HCT116 (cell line): ENCODE measurements around the gene GANAB. TPM values are rescaled to one million over a fixed set of nuclear protein-coding genes. Genes with fewer than 3 reads are reported as not detected.

ENCODE experiments used
- ATAC-seq: fragments of 200-7000 bp; cut with Tn5 transposase; 2 replicates; pipeline ENCODE4 v1.9.1; 2020; ENCODE audit warnings: mild to moderate bottlenecking, moderate library complexity
- BruUV-seq: library from RNA; stranded (reverse); fragments of 400-500 nt; replicated peaks from 2 replicates; lab custom pipeline; 2021; lab: Mats Ljungman, UMichigan
- CTCF ChIA-PET: fragments of 300-600 bp; sonication (Branson Sonifier 250); formaldehyde crosslinking; loops from one replicate; lab custom pipeline; 2021; ENCODE audit warnings: antibody characterized with exemption; lab: Charles Lee
- POLR2A ChIA-PET: fragments of 300-600, 350-600 bp; sonication (Branson Sonifier 250); formaldehyde crosslinking; loops from one replicate; lab custom pipeline; 2021; ENCODE audit warnings: antibody characterized with exemption; lab: Charles Lee
- RAD21 ChIA-PET, 2 experiments: fragments of 300-600 bp; sonication (Branson Sonifier 250); formaldehyde crosslinking; loops; one replicate each; lab custom pipeline; 2023; ENCODE audit warnings: low total read pairs in 2 of 2; ENCODE audit not compliant: uncharacterized antibody in 2 of 2, unreplicated experiment in 2 of 2, low non-redundant PET in 1 of 2; lab: Charles Lee
- DNase-seq: peaks from one replicate; pipeline ENCODE4 v3.0.0-alpha.2; 2010; ENCODE audit warnings: low read depth, low spot score
- H2AFZ ChIP-seq: fragments of 200-600 bp; shearing (Covaris generic), sonication (generic); 2 replicates; pipeline ENCODE4 v1.6.1; 2017; ENCODE audit warnings: low read depth, mixed run types, mixed read lengths, antibody characterized with exemption, low read length; ENCODE audit not compliant: poor library complexity, severe bottlenecking
- H3K27ac ChIP-seq: 2 replicates; pipeline ENCODE4 v1.5.1; 2012; ENCODE audit warnings: low read depth, low read length
- H3K27me3 ChIP-seq: fragments of 200-600 bp; sonication (generic); 2 replicates; pipeline ENCODE4 v1.6.1; 2016; ENCODE audit warnings: mixed run types, low read length, mixed read lengths; ENCODE audit not compliant: insufficient read depth
- H3K36me3 ChIP-seq, 2 experiments: fragments of 200-500 bp in 1 of 2; fragments of 200-600 bp in 1 of 2; sonication (Bioruptor generic) in 1 of 2; sonication (generic) in 1 of 2; 2 replicates each; pipeline versions ENCODE4 v1.5.1 to v1.6.1; 2014 to 2016; ENCODE audit warnings: low read length in 2 of 2, inconsistent platforms in 1 of 2, mixed read lengths in 1 of 2, mixed run types in 1 of 2; ENCODE audit not compliant: insufficient read depth in 2 of 2, control insufficient read depth in 1 of 2
- H3K4me1 ChIP-seq, 2 experiments: fragments of 200-600 bp in 1 of 2; sonication (generic) in 1 of 2; 2 replicates each; pipeline versions ENCODE4 v1.5.1 to v1.6.1; 2012 to 2017; ENCODE audit warnings: low read length in 2 of 2, inconsistent platforms in 1 of 2, mild to moderate bottlenecking in 1 of 2, mixed read lengths in 1 of 2, mixed run types in 1 of 2, moderate library complexity in 1 of 2; ENCODE audit not compliant: insufficient read depth in 2 of 2, control insufficient read depth in 1 of 2
- H3K4me2 ChIP-seq: fragments of 200-600 bp; sonication (generic); 2 replicates; pipeline ENCODE4 v1.6.1; 2017; ENCODE audit warnings: mixed run types, low read length, mixed read lengths
- H3K4me3 ChIP-seq, 2 experiments: fragments of 200-600 bp in 1 of 2; sonication (generic) in 1 of 2; replicated peaks in 1 of 2; 2 replicates each; pipeline ENCODE4 v1.5.1; 2011 to 2016; ENCODE audit warnings: low read length in 2 of 2, control low read depth in 1 of 2, low read depth in 1 of 2, mild to moderate bottlenecking in 1 of 2, mixed read lengths in 1 of 2, mixed run types in 1 of 2
- H3K79me2 ChIP-seq: fragments of 200-600 bp; sonication (generic); 2 replicates; pipeline ENCODE4 v1.6.1; 2017; ENCODE audit warnings: mild to moderate bottlenecking, mixed run types, low read length, moderate library complexity, mixed read lengths; ENCODE audit not compliant: insufficient read depth
- H3K9ac ChIP-seq: fragments of 200-600 bp; sonication (generic); 2 replicates; pipeline ENCODE4 v1.6.1; 2016; ENCODE audit warnings: low read length, mixed read lengths
- H3K9me2 ChIP-seq: fragments of 200-600 bp; sonication (generic), shearing (Covaris generic); 2 replicates; pipeline ENCODE4 v1.6.1; 2017; ENCODE audit warnings: mixed run types, mild to moderate bottlenecking, moderate library complexity; ENCODE audit not compliant: insufficient read depth
- H3K9me3 ChIP-seq, 2 experiments: fragments of 200-500 bp in 1 of 2; fragments of 200-600 bp in 1 of 2; sonication (Bioruptor generic) in 1 of 2; sonication (generic) in 1 of 2; 2 replicates each; pipeline ENCODE4 v1.6.1; 2014 to 2017; ENCODE audit warnings: low read length in 2 of 2, mixed read lengths in 2 of 2, inconsistent platforms in 1 of 2, low read depth in 1 of 2, mild to moderate bottlenecking in 1 of 2, mixed run types in 1 of 2, moderate library complexity in 1 of 2; ENCODE audit not compliant: control insufficient read depth in 1 of 2, insufficient read depth in 1 of 2
- H4K20me1 ChIP-seq: fragments of 200-600 bp; sonication (generic), shearing (Covaris generic); 2 replicates; pipeline ENCODE4 v1.6.1; 2017; ENCODE audit warnings: mixed run types, mild to moderate bottlenecking, moderate library complexity; ENCODE audit not compliant: insufficient read depth
- CBX3 ChIP-seq: IDR thresholded peaks from 2 replicates; pipeline ENCODE4 v1.6.1; 2012; ENCODE audit warnings: low read depth
- CTCF ChIP-seq, 3 experiments: fragments of 200-600 bp in 1 of 3; sonication (generic) in 1 of 3; IDR thresholded peaks in 2 of 3; conservative IDR thresholded peaks in 1 of 3; 2 replicates each; pipeline ENCODE4 v1.5.1; 2012 to 2017; ENCODE audit warnings: low read depth in 2 of 3, low read length in 2 of 3, antibody characterized with exemption in 1 of 3, borderline replicate concordance in 1 of 3, control low read depth in 1 of 3, mild to moderate bottlenecking in 1 of 3, mixed read lengths in 1 of 3, mixed run types in 1 of 3, moderate library complexity in 1 of 3; ENCODE audit not compliant: insufficient read depth in 1 of 3
- ELF1 ChIP-seq: IDR thresholded peaks from 2 replicates; pipeline ENCODE4 v1.6.1; 2012; ENCODE audit warnings: low read depth, borderline replicate concordance
- EZH2 ChIP-seq: fragments of 200-600 bp; sonication (generic); IDR thresholded peaks from 2 replicates; pipeline ENCODE4 v1.6.1; 2017; ENCODE audit warnings: antibody characterized with exemption, mixed run types
- FOSL1 ChIP-seq: IDR thresholded peaks from 2 replicates; pipeline ENCODE4 v1.6.1; 2012; ENCODE audit warnings: low read depth
- JUND ChIP-seq: IDR thresholded peaks from 2 replicates; pipeline ENCODE4 v1.6.1; 2012
- MAX ChIP-seq: IDR thresholded peaks from 2 replicates; pipeline ENCODE4 v1.6.1; 2012
- POLR2AphosphoS5 ChIP-seq: IDR thresholded peaks from 2 replicates; pipeline ENCODE4 v1.6.1; 2011; ENCODE audit warnings: mild to moderate bottlenecking, low read depth, low read length, moderate library complexity
- RAD21 ChIP-seq: IDR thresholded peaks from 2 replicates; pipeline ENCODE4 v1.6.1; 2012; ENCODE audit warnings: low read depth, mild to moderate bottlenecking
- REST ChIP-seq: IDR thresholded peaks from 2 replicates; pipeline ENCODE4 v1.6.1; 2012; ENCODE audit warnings: low read depth
- SIN3A ChIP-seq: IDR thresholded peaks from 2 replicates; pipeline ENCODE4 v1.6.1; 2012; ENCODE audit warnings: low read depth
- TCF7L2 ChIP-seq: IDR thresholded peaks from 2 replicates; pipeline ENCODE4 v1.7.0; 2011; ENCODE audit warnings: borderline replicate concordance, inconsistent platforms; ENCODE audit not compliant: insufficient read depth, insufficient read length; ENCODE audit errors: extremely low read depth
- YY1 ChIP-seq: IDR thresholded peaks from 2 replicates; pipeline ENCODE4 v1.6.1; 2011; ENCODE audit warnings: low read length, low read depth, moderate library complexity, mild to moderate bottlenecking; ENCODE audit not compliant: insufficient replicate concordance; ENCODE audit errors: extremely low read depth
- ZBTB33 ChIP-seq: IDR thresholded peaks from 2 replicates; pipeline ENCODE4 v1.6.1; 2011; ENCODE audit warnings: mild to moderate bottlenecking, low read length, moderate library complexity; ENCODE audit not compliant: insufficient replicate concordance; ENCODE audit errors: extremely low read depth
- ZFX ChIP-seq: fragments of 450-650 bp; IDR thresholded peaks from 2 replicates; pipeline ENCODE4 v1.6.1; 2017
- ZNF274 ChIP-seq: fragments of 200-500 bp; sonication (Bioruptor generic); IDR thresholded peaks from 2 replicates; pipeline ENCODE4 v1.6.1; 2014; ENCODE audit warnings: mild to moderate bottlenecking, low read depth, low read length, inconsistent platforms
- intact Hi-C: fragments of 100-400 bp; cut with micrococcal nuclease; formaldehyde crosslinking; loops from 2 replicates; pipeline ENCODE4 v1.10.0; 2022
- total RNA-seq: library from RNA; stranded (reverse); gene quantifications from one replicate; pipeline ENCODE4 v1.2.1, GENCODE V29; 2021; ENCODE audit not compliant: unreplicated experiment

GANAB gene
- total RNA-seq, 1 experiment from 2014 or later, result 410 TPM

- CTCF ChIA-PET, result no interaction called here
- Histone ChIP-seq H3K27me3 (no peaks in the 10 kb centered on the region), H3K27ac (peak overlapping the region; percentile 83), H3K79me2 (peaks cover 17% of the 10 kb centered on the region), H3K9me3 (no peaks in the 10 kb centered on the region), H3K4me1 (peaks cover 30 to 48% of the 10 kb centered on the region in 2 experiments), H3K4me2 (peak overlapping the region; percentile 87; the same call in 1 of the 2 replicates), H2AFZ (no peak overlapping the region), H3K4me3 (no peak overlapping the region), H3K9ac (peak overlapping the region; percentile 93; the same call in 1 of the 2 replicates), H4K20me1 (no peaks in the 10 kb centered on the region), H3K9me2 (no peaks in the 10 kb centered on the region), H3K36me3 (peaks cover 0 to 4% of the 10 kb centered on the region in 2 experiments; a peak in 2 of 4 replicates)
- ATAC-seq (no peak), DNase-seq (no peak)
- no TSS peak for BruUV-seq
- TF ChIP-seq TCF7L2 (no peak), SIN3A (no peak), ZFX (no peak), ZBTB33 (no peak), CTCF (IDR thresholded peaks at IDR 0.05 in 2 of 3, conservative IDR thresholded peaks at IDR 0.05 in 1 of 3; ENCODE audit: borderline replicate concordance in 1 of 3, insufficient read depth in 1 of 3, low read depth in 2 of 3, low read length in 2 of 3) (no peak), JUND (no peak), ELF1 (no peak), CBX3 (no peak), FOSL1 (no peak), EZH2 (no peak), REST (no peak), ZNF274 (no peak), MAX (no peak), YY1 (no peak), RAD21 (no peak), POLR2AphosphoS5 (no peak)
- POLR2A ChIA-PET, result no interaction called here
- RAD21 ChIA-PET, result no interaction called here
- intact Hi-C loops, result no loop called here
Observed at GRCh38 chr11:62615521-62615920, 30.9 kb downstream of the GANAB start.
